Neuronal stem cell (in vitro differentiated cells): ENCODE results near the gene DUSP22.

Source experiments
- DNase-seq: peaks from one replicate; pipeline ENCODE4 v3.0.0-alpha.2; 2013; ENCODE audit warnings: low spot score
- H2AFZ ChIP-seq: one replicate; pipeline ENCODE4 v1.6.1; 2013; ENCODE audit warnings: mild to moderate bottlenecking, low read length, inconsistent platforms
- H2AK5ac ChIP-seq: 2 replicates; pipeline ENCODE4 v1.6.1; 2013; ENCODE audit warnings: low read depth, mild to moderate bottlenecking, inconsistent platforms, low read length, moderate library complexity, mixed read lengths
- H2BK120ac ChIP-seq: 2 replicates; pipeline ENCODE4 v1.6.1; 2013; ENCODE audit warnings: low read depth, mild to moderate bottlenecking, inconsistent platforms, low read length, moderate library complexity, mixed read lengths
- H2BK12ac ChIP-seq: one replicate; pipeline ENCODE4 v1.6.1; 2013; ENCODE audit warnings: low read length, inconsistent platforms
- H2BK15ac ChIP-seq: 2 replicates; pipeline ENCODE4 v1.6.1; 2013; ENCODE audit warnings: mild to moderate bottlenecking, low read length, inconsistent platforms, mixed read lengths
- H2BK5ac ChIP-seq: one replicate; pipeline ENCODE4 v1.6.1; 2013; ENCODE audit warnings: inconsistent platforms, mild to moderate bottlenecking, low read length, moderate library complexity
- H3K14ac ChIP-seq: one replicate; pipeline ENCODE4 v1.6.1; 2013; ENCODE audit warnings: low read length, inconsistent platforms
- H3K18ac ChIP-seq: 2 replicates; pipeline ENCODE4 v1.6.1; 2013; ENCODE audit warnings: low read length, inconsistent platforms
- H3K23ac ChIP-seq: 2 replicates; pipeline ENCODE4 v1.6.1; 2013; ENCODE audit warnings: low read depth, mild to moderate bottlenecking, mixed read lengths, low read length, inconsistent platforms; ENCODE audit not compliant: poor library complexity
- H3K27ac ChIP-seq: replicated peaks from 3 replicates; pipeline ENCODE4 v1.5.1; 2013; ENCODE audit warnings: low read length, inconsistent platforms
- H3K27me3 ChIP-seq, 3 experiments: 2 replicates each; pipeline ENCODE4 v1.6.1; 2013; ENCODE audit warnings: low read length in 3 of 3, mild to moderate bottlenecking in 2 of 3, inconsistent platforms in 1 of 3, low read depth in 1 of 3, mixed read lengths in 1 of 3, moderate library complexity in 1 of 3; ENCODE audit not compliant: control insufficient read depth in 3 of 3, insufficient read depth in 3 of 3
- H3K36me3 ChIP-seq, 2 donors: replicated peaks in 1 of 2; 2 replicates each; pipeline ENCODE4 v1.6.1; 2013; ENCODE audit warnings: low read length in 2 of 2; ENCODE audit not compliant: control insufficient read depth in 2 of 2, insufficient read depth in 2 of 2
- H3K4ac ChIP-seq: 2 replicates; pipeline ENCODE4 v1.6.1; 2013; ENCODE audit warnings: inconsistent platforms, mild to moderate bottlenecking, low read length, moderate library complexity
- H3K4me1 ChIP-seq, 2 donors: 1 replicate in 1 of 2; 2 replicates in 1 of 2; pipeline ENCODE4 v1.6.1; 2013; ENCODE audit warnings: low read length in 2 of 2, low read depth in 1 of 2; ENCODE audit not compliant: control insufficient read depth in 2 of 2, insufficient read depth in 1 of 2
- H3K4me2 ChIP-seq: one replicate; pipeline ENCODE4 v1.6.1; 2013; ENCODE audit warnings: mild to moderate bottlenecking, low read length, inconsistent platforms; ENCODE audit not compliant: insufficient read depth, poor library complexity, severe bottlenecking
- H3K4me3 ChIP-seq, 2 donors: 2 replicates each; pipeline ENCODE4 v1.5.1; 2013; ENCODE audit warnings: low read length in 2 of 2, mild to moderate bottlenecking in 2 of 2, inconsistent platforms in 1 of 2, moderate library complexity in 1 of 2
- H3K79me1 ChIP-seq: one replicate; pipeline ENCODE4 v1.6.1; 2013; ENCODE audit warnings: low read depth, mild to moderate bottlenecking, inconsistent platforms, low read length, moderate library complexity
- H3K9ac ChIP-seq: one replicate; pipeline ENCODE4 v1.6.1; 2013; ENCODE audit warnings: mild to moderate bottlenecking, low read depth, low read length, inconsistent platforms; ENCODE audit not compliant: poor library complexity
- H3K9me3 ChIP-seq, 2 donors: replicated peaks in 1 of 2; 2 replicates each; pipeline versions ENCODE3 to v1.6.1; 2013; ENCODE audit warnings: low read length in 2 of 2, mild to moderate bottlenecking in 2 of 2, inconsistent platforms in 1 of 2, low read depth in 1 of 2, mixed read lengths in 1 of 2, moderate library complexity in 1 of 2; ENCODE audit not compliant: control insufficient read depth in 2 of 2, insufficient read depth in 1 of 2
- H4K8ac ChIP-seq: one replicate; pipeline ENCODE4 v1.6.1; 2013; ENCODE audit warnings: low read depth, mild to moderate bottlenecking, inconsistent platforms, low read length, moderate library complexity
- H4K91ac ChIP-seq: one replicate; pipeline ENCODE4 v1.6.1; 2013; ENCODE audit warnings: low read length, low read depth, mild to moderate bottlenecking, inconsistent platforms; ENCODE audit not compliant: poor library complexity
- WGBS, 2 donors: extraction: QIAGEN DNeasy Blood & Tissue Kit; methylation state at CpG; one replicate each; pipeline ENCODE4 v1.1.7; 2013; ENCODE audit warnings: missing lambda C conversion rate in 2 of 2, mixed read lengths in 1 of 2; ENCODE audit not compliant: insufficient read length in 2 of 2, insufficient replicate concordance in 1 of 2; ENCODE audit errors: extremely low coverage in 2 of 2; 5-methylcytosine and 5-hydroxymethylcytosine counted together

Gene DUSP22

DNA sequence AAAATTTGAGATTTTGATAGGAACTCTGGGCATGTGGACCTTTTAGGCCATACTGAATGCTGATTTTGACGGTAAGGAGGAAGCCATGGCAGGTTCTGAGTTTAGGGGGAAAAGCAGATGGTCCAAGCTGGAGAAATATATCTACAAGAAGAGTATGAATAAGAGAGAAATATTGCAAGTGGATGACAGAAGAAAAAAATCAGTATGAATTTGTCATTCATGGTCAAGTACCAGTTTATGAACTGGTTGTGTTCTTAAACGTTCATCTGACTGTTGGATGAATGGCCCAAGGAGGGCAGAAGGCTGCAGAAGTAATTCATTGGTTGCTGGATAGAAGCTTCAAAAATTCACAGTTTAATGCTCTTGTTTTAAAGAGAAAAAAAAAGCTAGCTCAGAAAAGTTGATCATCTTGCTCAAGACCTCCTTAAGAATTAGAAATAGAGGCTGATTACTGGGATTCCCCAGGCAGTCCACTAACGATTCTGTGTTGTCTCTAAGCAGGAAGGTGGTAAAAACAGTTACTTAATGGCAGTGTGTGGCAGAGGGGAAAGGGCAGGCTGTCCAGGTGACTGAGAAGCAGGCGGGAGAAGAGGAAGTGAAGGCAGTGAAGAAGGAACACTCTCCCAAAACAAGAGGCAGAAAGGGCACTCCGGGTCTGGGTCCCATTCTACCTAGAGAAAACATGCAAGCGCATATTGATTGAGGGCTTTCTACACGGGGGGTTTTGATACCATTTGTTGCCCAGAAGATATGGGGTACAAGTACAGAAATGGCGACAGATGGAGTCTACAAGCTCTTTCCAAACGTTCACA lies 2.0 kb upstream of the DUSP22 start:
- H4K91ac ChIP-seq: no peak overlapping the region
- no peak overlapping the region for H3K9ac ChIP-seq
- no peaks in the 10 kb centered on the region for H3K79me1 ChIP-seq
- H2BK120ac ChIP-seq: no peak overlapping the region
- H3K9me3 ChIP-seq: peaks cover 0 to 19% of the 10 kb centered on the region in 2 donors
- H3K18ac ChIP-seq: no peak overlapping the region
- no peak for DNase-seq
- no peak overlapping the region for H2BK15ac ChIP-seq
- peaks cover 0 to 28% (median 0%) of the 10 kb centered on the region in 3 experiments for H3K27me3 ChIP-seq
- no CpG with 5 or more reads among the region's 9 CpGs for WGBS, 2 donors
- no peak overlapping the region for H2AFZ ChIP-seq
- H2BK5ac ChIP-seq: no peak overlapping the region
- no peak overlapping the region for H3K27ac ChIP-seq
- H2BK12ac ChIP-seq: no peak overlapping the region
- no peak overlapping the region for H3K4ac ChIP-seq
- H4K8ac ChIP-seq: no peak overlapping the region
- H3K4me2 ChIP-seq: no peak overlapping the region
- no peak overlapping the region for H3K14ac ChIP-seq
- no peak overlapping the region for H3K23ac ChIP-seq
- H3K4me3 ChIP-seq: no peak overlapping the region
- no peak overlapping the region for H2AK5ac ChIP-seq
- no peaks in the 10 kb centered on the region for H3K36me3 ChIP-seq
- H3K4me1 ChIP-seq: peaks cover 3 to 5% of the 10 kb centered on the region in 2 donors

DNA sequence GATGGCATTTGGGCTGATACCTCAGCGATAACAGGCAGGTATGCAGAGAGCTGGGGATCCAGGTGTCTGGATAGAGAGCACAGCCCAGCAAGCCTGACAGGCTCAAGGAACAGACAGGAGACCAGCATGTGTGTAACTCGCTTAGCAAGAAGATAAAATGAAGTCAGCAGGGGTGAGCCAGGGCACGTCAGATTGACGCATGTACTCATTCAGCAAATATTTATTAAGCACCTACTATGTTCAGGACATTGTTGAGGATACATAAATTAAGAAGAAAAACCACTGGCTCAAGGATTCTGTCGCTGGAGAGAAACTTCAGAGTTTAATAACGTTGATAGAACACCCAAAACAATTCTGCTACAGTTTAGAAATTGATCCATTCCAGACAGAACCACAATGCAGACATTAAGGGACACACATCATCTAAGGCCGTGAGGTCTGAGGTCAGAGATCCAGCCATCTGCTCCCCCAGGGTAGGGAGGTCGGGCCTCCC lies 1.0 kb upstream of the DUSP22 start:
- no peak overlapping the region for H2AK5ac ChIP-seq
- peak overlapping the region; percentile 86 for H3K4me2 ChIP-seq
- H3K9me3 ChIP-seq: peaks cover 0 to 18% of the 10 kb centered on the region in 2 donors
- peak overlapping the region; percentile 89 for H3K23ac ChIP-seq
- H3K9ac ChIP-seq: peak overlapping the region; percentile 65
- H2BK15ac ChIP-seq: no peak overlapping the region
- no peaks in the 10 kb centered on the region for H3K36me3 ChIP-seq
- H3K4me3 ChIP-seq: peak overlapping the region; percentile 78 to 80
- H2AFZ ChIP-seq: peak overlapping the region; percentile 97
- H3K14ac ChIP-seq: no peak overlapping the region
- peaks cover 3 to 5% of the 10 kb centered on the region in 2 donors for H3K4me1 ChIP-seq
- no CpG with 5 or more reads among the region's 8 CpGs for WGBS, 2 donors
- H3K27me3 ChIP-seq: peaks cover 0 to 28% (median 0%) of the 10 kb centered on the region in 3 experiments
- no peak overlapping the region for H4K8ac ChIP-seq
- no peak overlapping the region for H4K91ac ChIP-seq
- H3K27ac ChIP-seq: peak overlapping the region; percentile 65
- no peak overlapping the region for H2BK5ac ChIP-seq
- H3K18ac ChIP-seq: peak overlapping the region; percentile 93
- no peak overlapping the region for H2BK12ac ChIP-seq
- H3K79me1 ChIP-seq: peaks cover 1% of the 10 kb centered on the region
- DNase-seq: no peak
- H3K4ac ChIP-seq: no peak overlapping the region
- H2BK120ac ChIP-seq: no peak overlapping the region

DNA sequence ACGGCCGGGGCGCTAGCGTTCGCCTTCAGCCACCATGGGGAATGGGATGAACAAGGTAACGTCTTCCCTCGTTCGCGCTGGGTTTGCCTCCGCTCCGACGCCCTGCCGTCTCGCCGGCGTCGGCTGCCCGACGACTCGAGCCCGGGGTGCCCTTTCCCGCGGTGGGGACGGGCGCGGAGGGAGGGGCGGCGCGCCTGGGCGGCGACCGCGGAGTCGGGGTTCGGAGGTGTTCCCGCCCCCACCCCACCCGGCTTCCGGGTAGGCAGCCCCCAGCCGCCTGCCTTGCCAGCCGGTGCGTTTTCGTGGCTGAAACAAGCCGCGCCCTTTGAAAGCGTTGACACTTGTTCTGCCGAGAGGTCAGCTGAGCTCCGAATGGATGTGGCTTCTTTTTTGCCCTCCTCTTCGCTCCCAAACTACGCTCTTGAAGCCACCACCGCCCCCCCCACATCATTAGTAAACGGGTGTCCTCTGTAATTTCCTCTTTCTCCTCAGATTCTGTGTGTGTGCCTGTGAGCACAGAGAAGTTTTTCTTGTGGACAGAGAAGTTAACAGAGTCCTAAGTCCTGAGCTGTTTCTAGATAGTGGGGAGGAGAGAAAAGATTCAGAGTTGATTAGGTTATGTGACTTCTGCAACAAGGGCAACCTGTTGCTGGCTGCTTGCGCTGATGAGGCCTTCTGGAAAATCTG lies 362 bp downstream of the DUSP22 start:
- no CpG with 5 or more reads among the region's 52 CpGs for WGBS, 2 donors
- peak overlapping the region; percentile 84 for H3K27ac ChIP-seq
- H3K23ac ChIP-seq: peak overlapping the region; percentile 89

More for the DNA sequence above, 362 bp downstream of the DUSP22 start:
- Histone ChIP-seq H2AFZ (peak overlapping the region; percentile 97), H2AK5ac (no peak overlapping the region), H2BK12ac (no peak overlapping the region), H2BK15ac (no peak overlapping the region), H3K79me1 (peaks cover 2% of the 10 kb centered on the region), H3K4me2 (peak overlapping the region; percentile 77), H3K9ac (peak overlapping the region; percentile 89), H3K36me3 (no peaks in the 10 kb centered on the region), H3K9me3 (peaks cover 0 to 22% of the 10 kb centered on the region in 2 donors), H2BK5ac (peak overlapping the region; percentile 40), H2BK120ac (no peak overlapping the region), H3K4ac (no peak overlapping the region), H4K8ac (no peak overlapping the region), H3K4me1 (peaks cover 6 to 7% of the 10 kb centered on the region in 2 donors), H3K27me3 (peaks cover 0 to 18% (median 0%) of the 10 kb centered on the region in 3 experiments), H4K91ac (no peak overlapping the region), H3K14ac (no peak overlapping the region), H3K4me3 (peak overlapping the region; percentile 80 to 90), H3K18ac (peak overlapping the region; percentile 94)
- peak; percentile 49 for DNase-seq
